C4-2B (cell line): ENCODE measurements around the gene UBE2E2.

Experiments used
- H3K27ac ChIP-seq: fragments of 450-650 bp; 2 replicates; pipeline ENCODE4 v1.5.1; 2017
- ZFX ChIP-seq: fragments of 450-650 bp; IDR thresholded peaks from 2 replicates; pipeline ENCODE4 v1.6.1; 2017
- TF ChIP-seq, protein P1 (sequence below): fragments of 450-650 bp; conservative IDR thresholded peaks from 2 replicates; pipeline ENCODE4 v1.5.1; 2017; ENCODE audit warnings: mild to moderate bottlenecking

Gene UBE2E2

GRCh38 chr3:23193831-23194230 lies 9.3 kb upstream of the UBE2E2 start:
- no peak overlapping the region for H3K27ac ChIP-seq
- TF ChIP-seq ZFX: no peak
- TF ChIP-seq, protein P1, sequence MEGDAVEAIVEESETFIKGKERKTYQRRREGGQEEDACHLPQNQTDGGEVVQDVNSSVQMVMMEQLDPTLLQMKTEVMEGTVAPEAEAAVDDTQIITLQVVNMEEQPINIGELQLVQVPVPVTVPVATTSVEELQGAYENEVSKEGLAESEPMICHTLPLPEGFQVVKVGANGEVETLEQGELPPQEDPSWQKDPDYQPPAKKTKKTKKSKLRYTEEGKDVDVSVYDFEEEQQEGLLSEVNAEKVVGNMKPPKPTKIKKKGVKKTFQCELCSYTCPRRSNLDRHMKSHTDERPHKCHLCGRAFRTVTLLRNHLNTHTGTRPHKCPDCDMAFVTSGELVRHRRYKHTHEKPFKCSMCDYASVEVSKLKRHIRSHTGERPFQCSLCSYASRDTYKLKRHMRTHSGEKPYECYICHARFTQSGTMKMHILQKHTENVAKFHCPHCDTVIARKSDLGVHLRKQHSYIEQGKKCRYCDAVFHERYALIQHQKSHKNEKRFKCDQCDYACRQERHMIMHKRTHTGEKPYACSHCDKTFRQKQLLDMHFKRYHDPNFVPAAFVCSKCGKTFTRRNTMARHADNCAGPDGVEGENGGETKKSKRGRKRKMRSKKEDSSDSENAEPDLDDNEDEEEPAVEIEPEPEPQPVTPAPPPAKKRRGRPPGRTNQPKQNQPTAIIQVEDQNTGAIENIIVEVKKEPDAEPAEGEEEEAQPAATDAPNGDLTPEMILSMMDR: no peak

DNA sequence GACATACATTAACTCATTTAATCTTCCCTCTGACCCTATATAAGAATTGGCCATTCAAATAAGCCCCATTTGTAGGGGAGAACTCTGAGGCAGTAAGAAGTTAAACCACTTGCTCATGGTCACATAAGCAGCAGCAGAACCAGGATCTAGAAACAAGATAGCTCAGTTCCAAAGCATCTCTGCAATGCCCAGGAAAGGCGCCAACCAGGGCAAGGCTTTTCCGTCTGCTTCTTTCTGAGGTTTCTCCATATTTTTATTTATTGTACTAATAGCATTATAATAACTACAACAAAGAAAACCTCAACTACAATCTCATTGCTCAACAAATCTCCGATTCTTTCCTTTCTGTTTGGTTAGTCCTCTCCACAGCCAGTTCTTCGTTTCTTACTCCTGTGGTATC lies 4.3 kb upstream of the UBE2E2 start:
- TF ChIP-seq, protein P1: no peak
- TF ChIP-seq ZFX: no peak

GRCh38 chr3:23199649-23200048 lies 3.5 kb upstream of the UBE2E2 start:
- no peak overlapping the region for H3K27ac ChIP-seq
- TF ChIP-seq, protein P1: no peak
- TF ChIP-seq ZFX: no peak

More for the DNA sequence above, 4.3 kb upstream of the UBE2E2 start:
- H3K27ac ChIP-seq: no peak overlapping the region

GRCh38 chr3:23201154-23201838 lies 1.8 kb upstream of the UBE2E2 start:
- TF ChIP-seq, protein P1: no peak
- TF ChIP-seq ZFX: no peak
- H3K27ac ChIP-seq: no peak overlapping the region

DNA sequence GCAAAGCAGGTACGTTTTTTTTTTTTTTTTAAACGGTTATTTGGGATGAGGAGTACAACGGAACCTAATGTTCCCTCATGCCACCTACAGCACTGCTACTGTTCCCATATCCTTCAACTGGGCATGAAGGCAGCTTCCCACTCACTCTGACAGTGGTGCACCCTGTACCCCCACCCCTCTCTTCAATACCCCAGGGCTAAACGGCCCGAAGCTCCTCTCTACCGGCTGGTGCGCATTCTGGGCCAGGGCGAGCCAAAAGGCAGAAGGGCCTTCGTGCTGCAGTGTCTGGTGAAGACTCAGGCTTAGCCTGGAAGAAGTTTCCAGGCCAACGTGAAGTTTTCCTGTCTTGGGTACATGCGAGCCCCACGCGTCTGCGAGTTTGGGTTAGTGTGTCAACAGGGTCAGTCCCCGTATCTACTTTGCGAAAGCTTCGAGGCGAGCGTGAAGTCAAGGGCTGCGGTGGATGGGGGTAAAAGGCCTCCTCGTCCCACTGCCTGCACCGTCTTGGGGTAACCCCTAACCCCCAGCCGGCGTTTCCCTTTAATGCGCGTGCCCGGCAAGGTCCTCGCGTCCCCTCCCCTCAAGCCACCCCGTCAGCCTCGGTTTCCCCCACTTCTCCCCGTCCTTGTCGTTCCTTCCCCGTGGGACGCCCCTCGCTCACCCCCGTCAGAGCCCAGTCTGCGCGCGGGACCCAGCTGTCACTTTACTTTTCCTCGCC lies 765 bp upstream of the UBE2E2 start:
- TF ChIP-seq, protein P1: no peak
- peak overlapping the region; percentile 97 for H3K27ac ChIP-seq

GRCh38 chr3:23203708-23204330 lies 692 bp downstream of the UBE2E2 start:
- H3K27ac ChIP-seq: peak overlapping the region; percentile 97
- no peak for TF ChIP-seq ZFX
- TF ChIP-seq, protein P1: no peak

GRCh38 chr3:23206366-23206765 lies 3.2 kb downstream of the UBE2E2 start:
- TF ChIP-seq, protein P1: no peak
- no peak for TF ChIP-seq ZFX
- H3K27ac ChIP-seq: no peak overlapping the region
